IMR-90 (cell line): Measurements from ENCODE around the gene EHD4. TPM values are rescaled to one million over a fixed set of nuclear protein-coding genes. Genes with fewer than 3 reads are reported as not detected.
A peak's percentile ranks its signal among the peaks of the same experiment; 100 is the strongest.

Experiments used
- ATAC-seq: fragments of 200-7000 bp; cut with Tn5 transposase; 2 replicates; pipeline ENCODE4 v1.9.1; 2020; ENCODE audit warnings: low read depth, mild to moderate bottlenecking, moderate library complexity
- BruUV-seq: library from RNA; stranded (reverse); fragments of 400-500 nt; replicated peaks from 2 replicates; lab custom pipeline; 2021; lab: Mats Ljungman, UMichigan
- CTCF ChIA-PET: fragments of 300-600 bp; formaldehyde crosslinking; extraction: SDS; loops from one replicate; lab custom pipeline; 2021; ENCODE audit warnings: antibody characterized with exemption; lab: Yijun Ruan, JAX
- POLR2A ChIA-PET: fragments of 300-600 bp; sonication (Branson Sonifier 250); formaldehyde crosslinking; loops from one replicate; lab custom pipeline; 2022; ENCODE audit warnings: antibody characterized with exemption; ENCODE audit not compliant: unreplicated experiment; lab: Charles Lee
- DNase-seq: peaks from one replicate; pipeline ENCODE4 v3.0.0; 2013
- H2AFZ ChIP-seq: replicated peaks from 2 replicates; pipeline ENCODE3; 2013; ENCODE audit warnings: low read length, mild to moderate bottlenecking; ENCODE audit not compliant: poor library complexity
- H2AK5ac ChIP-seq: 2 replicates; pipeline ENCODE4 v1.6.1; 2013; ENCODE audit warnings: low read depth, low read length, inconsistent platforms
- H2AK9ac ChIP-seq: replicated peaks from 2 replicates; pipeline ENCODE3; 2013; ENCODE audit warnings: mild to moderate bottlenecking, low read depth, low read length, moderate library complexity; ENCODE audit not compliant: poor library complexity
- H2BK120ac ChIP-seq: 2 replicates; pipeline ENCODE4 v1.6.1; 2013; ENCODE audit warnings: low read depth, low read length, inconsistent platforms
- H2BK15ac ChIP-seq: 3 replicates; pipeline ENCODE4 v1.6.1; 2013; ENCODE audit warnings: low read depth, low read length, inconsistent platforms
- H2BK20ac ChIP-seq: 2 replicates; pipeline ENCODE4 v1.6.1; 2013; ENCODE audit warnings: low read depth, mild to moderate bottlenecking, inconsistent platforms, low read length, moderate library complexity
- H2BK5ac ChIP-seq: 2 replicates; pipeline ENCODE4 v1.6.1; 2013; ENCODE audit warnings: mild to moderate bottlenecking, low read depth, low read length, inconsistent platforms; ENCODE audit not compliant: poor library complexity, severe bottlenecking
- H3K14ac ChIP-seq: replicated peaks from 2 replicates; pipeline ENCODE4 v1.6.1; 2013; ENCODE audit warnings: low read depth, low read length, inconsistent platforms
- H3K18ac ChIP-seq: 2 replicates; pipeline ENCODE4 v1.6.1; 2013; ENCODE audit warnings: low read depth, low read length, control low read depth
- H3K23ac ChIP-seq: 2 replicates; pipeline ENCODE4 v1.6.1; 2013; ENCODE audit warnings: low read depth, low read length, inconsistent platforms
- H3K27ac ChIP-seq: 2 replicates; pipeline ENCODE4 v1.5.1; 2013; ENCODE audit warnings: mild to moderate bottlenecking, control low read depth, low read length; ENCODE audit not compliant: insufficient read depth
- H3K27me3 ChIP-seq: 2 replicates; pipeline ENCODE4 v1.6.1; 2013; ENCODE audit warnings: low read length; ENCODE audit not compliant: control insufficient read depth, insufficient read depth
- H3K36me3 ChIP-seq: 2 replicates; pipeline ENCODE4 v1.6.1; 2013; ENCODE audit warnings: low read length, mixed read lengths; ENCODE audit not compliant: control insufficient read depth, insufficient read depth
- H3K4ac ChIP-seq: 2 replicates; pipeline ENCODE4 v1.6.1; 2013; ENCODE audit warnings: low read depth, low read length, inconsistent platforms
- H3K4me1 ChIP-seq: 2 replicates; pipeline ENCODE4 v1.6.1; 2013; ENCODE audit warnings: low read length, mixed read lengths; ENCODE audit not compliant: control insufficient read depth, insufficient read depth
- H3K4me2 ChIP-seq: 2 replicates; pipeline ENCODE4 v1.6.1; 2013; ENCODE audit warnings: low read depth, mild to moderate bottlenecking, control low read depth, low read length, moderate library complexity
- H3K4me3 ChIP-seq: 2 replicates; pipeline ENCODE4 v1.5.1; 2013; ENCODE audit warnings: low read depth, mild to moderate bottlenecking, control low read depth, low read length, moderate library complexity; ENCODE audit not compliant: insufficient read depth
- H3K56ac ChIP-seq: 2 replicates; pipeline ENCODE4 v1.6.1; 2013; ENCODE audit warnings: low read length, inconsistent platforms; ENCODE audit not compliant: insufficient read depth; ENCODE audit errors: extremely low read depth
- H3K79me1 ChIP-seq, 2 experiments: 2 replicates each; pipeline ENCODE4 v1.6.1; 2013; ENCODE audit warnings: low read length in 2 of 2, inconsistent platforms in 1 of 2, low read depth in 1 of 2
- H3K9ac ChIP-seq: 2 replicates; pipeline ENCODE4 v1.6.1; 2013; ENCODE audit warnings: low read depth, low read length, control low read depth
- H3K9me1 ChIP-seq: 2 replicates; pipeline ENCODE4 v1.6.1; 2013; ENCODE audit warnings: low read length, inconsistent platforms; ENCODE audit not compliant: insufficient read depth
- H3K9me3 ChIP-seq: 2 replicates; pipeline ENCODE4 v1.6.1; 2013; ENCODE audit warnings: low read length; ENCODE audit not compliant: control insufficient read depth, insufficient read depth
- H4K20me1 ChIP-seq: 2 replicates; pipeline ENCODE4 v1.6.1; 2013; ENCODE audit warnings: low read length, inconsistent platforms; ENCODE audit not compliant: insufficient read depth
- H4K5ac ChIP-seq: 2 replicates; pipeline ENCODE4 v1.6.1; 2013; ENCODE audit warnings: mild to moderate bottlenecking, low read depth, low read length, control low read depth
- H4K8ac ChIP-seq, 2 experiments: 2 replicates each; pipeline ENCODE4 v1.6.1; 2013; ENCODE audit warnings: low read depth in 2 of 2, low read length in 2 of 2, control low read depth in 1 of 2, inconsistent platforms in 1 of 2
- H4K91ac ChIP-seq: 2 replicates; pipeline ENCODE4 v1.6.1; 2013; ENCODE audit warnings: low read depth, low read length, inconsistent platforms; ENCODE audit not compliant: insufficient read depth
- BHLHE40 ChIP-seq: fragments of 150-350 bp; IDR thresholded peaks from 2 replicates; pipeline ENCODE4 v1.6.1; 2016; ENCODE audit warnings: mild to moderate bottlenecking, low read depth, low read length
- CEBPB ChIP-seq: IDR thresholded peaks from 2 replicates; pipeline ENCODE4 v1.6.1; 2012; ENCODE audit warnings: low read depth, low read length, improper control_type of control experiment
- FOS ChIP-seq: fragments of 150-350 bp; IDR thresholded peaks from 2 replicates; pipeline ENCODE4 v1.6.1; 2016; ENCODE audit warnings: low read depth, low read length
- MXI1 ChIP-seq: IDR thresholded peaks from 2 replicates; pipeline ENCODE4 v1.6.1; 2012; ENCODE audit warnings: low read depth, mild to moderate bottlenecking, low read length, moderate library complexity, borderline replicate concordance
- NFE2L2 ChIP-seq: fragments of 150-350 bp; IDR thresholded peaks from 2 replicates; pipeline ENCODE4 v1.6.1; 2016; ENCODE audit warnings: low read depth, mild to moderate bottlenecking, low read length
- POLR2A ChIP-seq: IDR thresholded peaks from 2 replicates; pipeline ENCODE4 v1.6.1; 2012; ENCODE audit warnings: mild to moderate bottlenecking, low read depth, low read length
- RAD21 ChIP-seq: IDR thresholded peaks from 2 replicates; pipeline ENCODE4 v1.6.1; 2012; ENCODE audit warnings: low read length, improper control_type of control experiment
- SMC3 ChIP-seq: fragments of 150-350 bp; IDR thresholded peaks from 2 replicates; pipeline ENCODE4 v1.6.1; 2016; ENCODE audit warnings: low read depth, mild to moderate bottlenecking, antibody characterized with exemption, low read length, moderate library complexity
- WGBS, 2 experiments: methylation state at CpG; one replicate each; pipeline versions ENCODE4 v1.1.5 to v1.1.7; 2013; ENCODE audit warnings: missing lambda C conversion rate in 2 of 2; ENCODE audit not compliant: insufficient read length in 1 of 2; ENCODE audit errors: extremely low coverage in 2 of 2; 5-methylcytosine and 5-hydroxymethylcytosine counted together
- dilution Hi-C: fragments of 300-500 bp; cut with HindIII; formaldehyde crosslinking; loops from one replicate; pipeline ENCODE4 v1.14.3; 2018; ENCODE audit warnings: low sequenced_read_pairs; ENCODE audit not compliant: unreplicated experiment
- in situ Hi-C: fragments of 300-500 bp; cut with MboI; formaldehyde crosslinking; loops from 3 replicates; pipeline ENCODE4 v1.14.3; 2019; ENCODE audit warnings: low sequenced_read_pairs, inconsistent platforms, mixed read lengths
- intact Hi-C: fragments of 100-400 bp; cut with micrococcal nuclease; formaldehyde crosslinking; loops from 2 replicates; pipeline ENCODE4 v1.10.0; 2022
- polyA plus RNA-seq, 3 experiments: library from polyadenylated mRNA; depleted of rRNA; stranded (reverse); fragments of >200 nt; gene quantifications; 2 replicates each; pipeline ENCODE4 v1.2.3, GENCODE V29; 2012; ENCODE audit warnings: low replicate concordance in 1 of 3
- total RNA-seq: library from RNA; depleted of rRNA; stranded (reverse); fragments of >200 nt; gene quantifications from 2 replicates; pipeline ENCODE4 v1.2.3, GENCODE V29; 2012

Gene EHD4
- total and polyA plus RNA-seq, 2 of the 4 experiments (the other 2 are of a cell fraction) = 21.0 to 29.0 TPM

GRCh38 chr15:41952013-41952563, 20.3 kb downstream of the EHD4 start:
- Histone ChIP-seq H3K18ac (no peak overlapping the region), H3K27ac (no peak overlapping the region), H2AFZ (no peak overlapping the region), H4K8ac (no peak overlapping the region), H4K5ac (no peak overlapping the region), H3K4me2 (no peak overlapping the region), H4K20me1 (0 out of 2 replicates have a peak, but pooled peaks cover 3% of the 10 kb centered on the region), H3K56ac (no peak overlapping the region), H2AK9ac (no peak overlapping the region), H2BK20ac (no peak overlapping the region), H3K4me1 (peaks cover 16% of the 10 kb centered on the region), H3K4ac (no peak overlapping the region), H3K9ac (no peak overlapping the region), H3K36me3 (peaks cover 7% of the 10 kb centered on the region), H3K14ac (no peak overlapping the region), H2AK5ac (peak overlapping the region; percentile 10; the same call in 1 of the 2 replicates), H2BK15ac (no peak overlapping the region), H3K27me3 (no peaks in the 10 kb centered on the region), H2BK5ac (no peak overlapping the region), H3K79me1 (peaks cover 33 to 80% of the 10 kb centered on the region in 2 experiments), H3K9me3 (no peaks in the 10 kb centered on the region), H3K23ac (no peak overlapping the region), H3K9me1 (peaks cover 18% of the 10 kb centered on the region), H4K91ac (no peak overlapping the region), H3K4me3 (no peak overlapping the region), H2BK120ac (no peak overlapping the region)
- intact Hi-C loops = no loop called here
- TF ChIP-seq MXI1 (no peak), NFE2L2 (no peak), RAD21 (no peak), POLR2A (no peak), CEBPB (no peak), BHLHE40 (no peak), FOS (no peak), SMC3 (no peak)
- dilution Hi-C loops = no loop called here
- WGBS, 2 experiments = no CpG with 5 or more reads among the region's 12 CpGs
- ATAC-seq = no peak
- POLR2A ChIA-PET = no interaction called here
- in situ Hi-C loops = no loop called here
- no TSS peak for BruUV-seq
- CTCF ChIA-PET = interaction anchor here (1.0 kb wide), 1 partner anchor 16 kb away, joined by 3 read pairs; no protein-coding TSS in a partner anchor
- DNase-seq = no peak
